PFSK-1 (cell line): ENCODE data around the gene TLR9.

Experiments
- FOXP2 ChIP-seq: optimal IDR thresholded peaks from 2 replicates; pipeline ENCODE3; 2011; ENCODE audit warnings: borderline replicate concordance, control low read depth, inconsistent platforms; ENCODE audit not compliant: insufficient read depth; ENCODE audit errors: extremely low read length, extremely low read depth
- POLR2AphosphoS5 ChIP-seq: IDR thresholded peaks from 2 replicates; pipeline ENCODE4 v1.6.1; 2012; ENCODE audit warnings: low read depth, mild to moderate bottlenecking, control low read depth, low read length, moderate library complexity
- SIN3A ChIP-seq: IDR thresholded peaks from 2 replicates; pipeline ENCODE4 v1.6.1; 2012; ENCODE audit warnings: mild to moderate bottlenecking, low read length, moderate library complexity, borderline replicate concordance; ENCODE audit not compliant: insufficient read depth
- TAF1 ChIP-seq: IDR thresholded peaks from 2 replicates; pipeline ENCODE4 v1.6.1; 2012; ENCODE audit warnings: low read length, control low read depth, borderline replicate concordance; ENCODE audit not compliant: insufficient read depth
- TF ChIP-seq, protein P1 (sequence below), 2 experiments: IDR thresholded peaks; 2 replicates each; pipeline versions ENCODE4 v1.6.1 to v1.8.0; 2011 to 2012; ENCODE audit warnings: low read depth in 2 of 2, low read length in 2 of 2, control low read depth in 1 of 2, inconsistent platforms in 1 of 2, mild to moderate bottlenecking in 1 of 2, moderate library complexity in 1 of 2; ENCODE audit not compliant: insufficient read depth in 1 of 2

Gene TLR9

GRCh38 chr3:52182196-52182595 lies 43.2 kb downstream of the TLR9 start:
- no peak for TF ChIP-seq FOXP2
- TF ChIP-seq POLR2AphosphoS5: no peak
- TF ChIP-seq TAF1: no peak
- TF ChIP-seq, protein P1, sequence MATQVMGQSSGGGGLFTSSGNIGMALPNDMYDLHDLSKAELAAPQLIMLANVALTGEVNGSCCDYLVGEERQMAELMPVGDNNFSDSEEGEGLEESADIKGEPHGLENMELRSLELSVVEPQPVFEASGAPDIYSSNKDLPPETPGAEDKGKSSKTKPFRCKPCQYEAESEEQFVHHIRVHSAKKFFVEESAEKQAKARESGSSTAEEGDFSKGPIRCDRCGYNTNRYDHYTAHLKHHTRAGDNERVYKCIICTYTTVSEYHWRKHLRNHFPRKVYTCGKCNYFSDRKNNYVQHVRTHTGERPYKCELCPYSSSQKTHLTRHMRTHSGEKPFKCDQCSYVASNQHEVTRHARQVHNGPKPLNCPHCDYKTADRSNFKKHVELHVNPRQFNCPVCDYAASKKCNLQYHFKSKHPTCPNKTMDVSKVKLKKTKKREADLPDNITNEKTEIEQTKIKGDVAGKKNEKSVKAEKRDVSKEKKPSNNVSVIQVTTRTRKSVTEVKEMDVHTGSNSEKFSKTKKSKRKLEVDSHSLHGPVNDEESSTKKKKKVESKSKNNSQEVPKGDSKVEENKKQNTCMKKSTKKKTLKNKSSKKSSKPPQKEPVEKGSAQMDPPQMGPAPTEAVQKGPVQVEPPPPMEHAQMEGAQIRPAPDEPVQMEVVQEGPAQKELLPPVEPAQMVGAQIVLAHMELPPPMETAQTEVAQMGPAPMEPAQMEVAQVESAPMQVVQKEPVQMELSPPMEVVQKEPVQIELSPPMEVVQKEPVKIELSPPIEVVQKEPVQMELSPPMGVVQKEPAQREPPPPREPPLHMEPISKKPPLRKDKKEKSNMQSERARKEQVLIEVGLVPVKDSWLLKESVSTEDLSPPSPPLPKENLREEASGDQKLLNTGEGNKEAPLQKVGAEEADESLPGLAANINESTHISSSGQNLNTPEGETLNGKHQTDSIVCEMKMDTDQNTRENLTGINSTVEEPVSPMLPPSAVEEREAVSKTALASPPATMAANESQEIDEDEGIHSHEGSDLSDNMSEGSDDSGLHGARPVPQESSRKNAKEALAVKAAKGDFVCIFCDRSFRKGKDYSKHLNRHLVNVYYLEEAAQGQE (IDR thresholded peaks at IDR 0.05; ENCODE audit: insufficient read depth in 1 of 2, low read depth in 2 of 2, low read length in 2 of 2): no peak
- TF ChIP-seq SIN3A: no peak

GRCh38 chr3:52181543-52181942 lies 43.9 kb downstream of the TLR9 start:
- TF ChIP-seq TAF1 (no peak), POLR2AphosphoS5 (no peak), FOXP2 (no peak), SIN3A (no peak)
- TF ChIP-seq, protein P1 (IDR thresholded peaks at IDR 0.05; ENCODE audit: insufficient read depth in 1 of 2, low read depth in 2 of 2, low read length in 2 of 2): no peak

DNA sequence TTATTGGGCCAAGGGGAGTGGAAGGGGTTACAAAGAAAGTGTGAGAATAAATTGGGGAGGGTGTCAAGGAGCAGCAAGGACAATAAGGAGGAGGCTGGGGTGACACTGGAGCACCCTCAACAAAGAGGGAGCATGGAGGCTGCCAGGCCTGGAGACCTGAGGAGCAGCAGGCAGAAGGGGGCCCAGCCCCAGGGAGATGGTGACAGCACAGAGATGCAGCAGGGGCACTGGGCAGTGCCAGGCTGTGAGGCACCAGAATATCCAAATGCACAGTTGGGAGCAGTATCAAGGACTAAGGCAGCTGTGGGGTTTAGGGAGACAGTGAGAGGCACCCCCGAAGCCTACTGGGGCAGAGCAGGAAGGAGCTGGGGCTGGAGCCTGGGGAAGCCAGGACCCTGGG lies 46.9 kb downstream of the TLR9 start:
- TF ChIP-seq, protein P1 (IDR thresholded peaks at IDR 0.05; ENCODE audit: insufficient read depth in 1 of 2, low read depth in 2 of 2, low read length in 2 of 2): no peak
- TF ChIP-seq POLR2AphosphoS5: no peak
- no peak for TF ChIP-seq TAF1
- TF ChIP-seq FOXP2: no peak
- TF ChIP-seq SIN3A: no peak

DNA sequence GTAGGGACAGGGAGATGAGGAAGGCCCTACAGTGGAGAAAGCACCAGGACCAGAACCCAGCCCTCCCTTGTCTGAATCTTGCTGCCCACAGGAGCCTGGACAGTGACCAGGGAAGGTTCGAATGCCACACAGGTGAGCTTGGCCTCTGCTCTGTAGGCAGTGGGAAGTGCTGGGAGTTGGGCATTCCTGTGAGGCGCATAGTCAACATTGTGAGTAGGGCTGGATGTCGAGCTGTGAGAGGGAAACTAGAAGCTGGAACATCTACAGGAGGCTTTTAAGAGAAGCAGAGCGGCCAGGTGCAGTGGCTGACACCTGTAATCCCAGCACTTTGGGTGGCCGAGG lies 47.8 kb downstream of the TLR9 start:
- TF ChIP-seq FOXP2: no peak
- TF ChIP-seq SIN3A: no peak
- TF ChIP-seq TAF1: no peak
- TF ChIP-seq POLR2AphosphoS5: no peak
- TF ChIP-seq, protein P1 (IDR thresholded peaks at IDR 0.05; ENCODE audit: insufficient read depth in 1 of 2, low read depth in 2 of 2, low read length in 2 of 2): no peak

DNA sequence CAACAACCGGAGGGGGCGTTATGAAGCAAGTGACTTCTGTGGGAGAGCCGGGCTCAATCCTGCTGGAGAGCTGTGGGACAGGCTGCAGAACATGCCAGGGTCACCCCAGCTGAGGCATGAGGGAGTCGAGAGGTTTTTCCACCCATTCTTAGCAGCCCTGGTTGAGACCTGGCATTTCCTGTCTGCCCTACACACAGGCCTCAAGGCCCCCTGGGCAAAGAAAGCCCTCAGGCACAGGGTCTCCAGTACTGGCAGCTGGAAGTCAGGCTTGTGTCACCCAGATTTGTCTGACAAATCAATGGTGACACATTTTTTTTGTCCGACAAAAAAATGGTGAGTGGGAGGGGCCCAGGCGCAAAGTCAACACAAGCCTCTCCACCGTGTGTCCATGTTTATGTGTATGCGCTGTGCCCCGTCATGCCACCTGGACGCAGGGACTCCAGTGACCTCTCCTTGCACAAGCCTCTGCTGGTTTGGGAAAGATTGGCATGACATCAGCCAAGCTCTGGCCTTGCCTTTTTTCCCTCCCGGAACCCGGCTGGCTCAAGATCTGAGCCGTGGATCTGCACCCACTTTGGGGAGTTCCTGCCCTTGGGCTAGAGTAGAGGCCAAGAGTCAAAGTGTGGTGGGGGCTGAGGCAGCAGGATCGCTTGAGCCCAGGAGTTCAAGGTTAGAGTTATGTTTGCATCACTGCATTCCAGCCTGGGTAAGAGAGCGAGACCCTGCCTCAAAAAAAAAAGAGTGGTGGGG lies 48.3 kb downstream of the TLR9 start:
- no peak for TF ChIP-seq SIN3A
- no peak for TF ChIP-seq TAF1
- no peak for TF ChIP-seq POLR2AphosphoS5
- TF ChIP-seq, protein P1 (IDR thresholded peaks at IDR 0.05; ENCODE audit: insufficient read depth in 1 of 2, low read depth in 2 of 2, low read length in 2 of 2): no peak
- no peak for TF ChIP-seq FOXP2
